Midbrain (tissue), 1 donor: ENCODE results near the gene RECQL5.
"Not testable (repeated sequence)": the region's sequence is repeated elsewhere in the genome, so short reads cannot be mapped to it uniquely, and the experiment has no call there.

ENCODE experiments used
- DNase-seq: peaks from one replicate; lab custom pipeline; 2025; lab: John Stamatoyannopoulos, UW

The RECQL5 gene

DNA sequence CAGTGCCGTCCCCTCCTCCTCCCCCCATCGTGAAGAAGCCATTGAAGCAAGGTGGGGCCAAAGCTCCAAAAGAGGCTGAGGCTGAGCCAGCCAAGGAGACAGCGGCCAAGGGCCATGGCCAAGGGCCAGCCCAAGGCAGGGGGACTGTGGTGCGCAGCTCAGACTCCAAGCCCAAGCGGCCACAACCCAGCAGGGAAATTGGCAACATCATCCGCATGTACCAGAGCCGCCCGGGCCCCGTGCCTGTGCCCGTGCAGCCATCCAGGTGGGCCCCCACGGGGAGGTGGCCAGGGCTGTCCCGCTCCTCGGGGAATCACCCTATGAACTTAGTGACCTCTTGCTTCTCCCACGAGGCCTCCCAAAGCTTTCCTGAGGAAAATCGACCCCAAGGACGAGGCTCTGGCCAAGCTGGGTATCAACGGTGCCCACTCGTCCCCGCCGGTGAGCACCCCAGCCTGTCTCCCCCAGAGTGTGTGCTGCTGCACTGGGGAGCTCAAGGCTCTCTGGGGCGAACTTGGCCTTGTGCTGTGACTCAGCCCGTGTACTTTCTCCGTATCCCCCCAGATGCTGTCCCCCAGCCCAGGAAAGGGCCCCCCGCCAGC lies 50.3 kb downstream of the RECQL5 start:
- no peak for DNase-seq

DNA sequence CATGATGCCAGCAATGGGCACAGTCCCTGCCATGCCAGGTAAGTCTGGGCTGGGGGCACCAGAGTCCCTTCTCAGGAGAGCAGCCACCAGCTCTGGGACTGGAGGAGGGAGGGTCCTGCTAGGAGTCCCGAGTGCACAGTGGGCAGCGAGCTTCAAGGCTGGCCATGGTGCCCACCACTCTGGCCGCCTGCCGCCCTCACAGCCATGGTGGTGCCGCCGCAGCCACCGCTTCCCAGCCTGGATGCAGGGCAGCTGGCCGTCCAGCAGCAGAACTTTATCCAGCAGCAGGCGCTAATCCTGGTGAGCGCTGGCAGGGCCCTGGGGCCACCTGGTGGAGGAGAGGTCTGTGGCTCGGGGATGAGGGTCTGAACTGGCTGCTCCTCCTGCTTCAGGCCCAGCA lies 51.7 kb downstream of the RECQL5 start:
- no peak for DNase-seq

DNA sequence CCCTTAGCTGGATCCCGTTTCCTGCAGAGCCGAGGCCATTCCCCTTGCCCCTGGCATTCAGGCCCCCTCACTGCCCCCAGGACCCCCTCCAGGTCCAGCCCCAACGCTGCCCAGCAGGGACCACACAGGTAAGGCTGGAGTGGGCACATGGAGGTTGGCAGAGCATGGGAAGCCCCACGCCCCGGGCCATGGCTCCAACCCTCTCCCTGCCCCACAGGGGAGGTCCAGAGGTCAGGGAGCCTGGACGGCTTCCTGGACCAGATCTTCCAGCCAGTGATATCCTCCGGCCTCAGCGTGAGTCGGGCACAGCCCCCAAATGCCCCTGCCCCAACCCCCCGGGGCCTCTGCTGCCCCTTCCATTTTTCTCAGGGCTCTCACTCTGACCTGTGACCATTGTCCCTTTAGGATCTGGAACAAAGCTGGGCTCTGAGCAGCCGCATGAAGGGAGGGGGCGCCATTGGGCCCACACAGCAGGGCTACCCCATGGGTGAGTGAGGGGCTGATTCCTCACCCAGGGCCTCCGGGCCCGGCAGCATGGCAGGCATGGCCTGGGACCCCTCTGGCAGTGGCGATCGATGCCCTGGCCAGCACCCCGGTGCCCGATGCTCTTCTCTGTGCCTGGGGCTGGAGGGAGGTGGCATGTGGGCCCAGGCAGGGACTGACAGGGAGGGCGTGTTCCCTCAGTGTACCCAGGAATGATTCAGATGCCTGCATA lies 52.2 kb downstream of the RECQL5 start:
- no peak for DNase-seq

DNA sequence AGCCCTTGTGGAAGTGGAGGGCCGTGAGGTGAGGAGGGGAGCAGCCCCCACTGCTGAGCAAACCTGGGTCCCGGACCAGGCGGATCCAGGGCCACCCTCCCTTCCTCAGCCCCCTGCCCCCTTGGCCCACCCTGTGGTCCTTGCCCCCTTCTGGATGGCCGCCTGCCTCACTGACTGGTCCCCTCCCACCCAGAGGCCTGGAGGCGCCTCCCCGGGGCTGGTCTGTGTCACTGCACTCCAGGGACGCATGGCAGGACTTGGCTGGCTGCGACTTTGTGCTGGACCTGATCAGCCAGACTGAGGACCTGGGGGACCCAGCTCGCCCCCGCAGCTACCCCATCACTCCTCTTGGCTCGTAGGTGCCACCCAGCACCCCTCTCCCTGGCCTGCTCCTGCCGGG lies 52.9 kb downstream of the RECQL5 start:
- DNase-seq = no peak

DNA sequence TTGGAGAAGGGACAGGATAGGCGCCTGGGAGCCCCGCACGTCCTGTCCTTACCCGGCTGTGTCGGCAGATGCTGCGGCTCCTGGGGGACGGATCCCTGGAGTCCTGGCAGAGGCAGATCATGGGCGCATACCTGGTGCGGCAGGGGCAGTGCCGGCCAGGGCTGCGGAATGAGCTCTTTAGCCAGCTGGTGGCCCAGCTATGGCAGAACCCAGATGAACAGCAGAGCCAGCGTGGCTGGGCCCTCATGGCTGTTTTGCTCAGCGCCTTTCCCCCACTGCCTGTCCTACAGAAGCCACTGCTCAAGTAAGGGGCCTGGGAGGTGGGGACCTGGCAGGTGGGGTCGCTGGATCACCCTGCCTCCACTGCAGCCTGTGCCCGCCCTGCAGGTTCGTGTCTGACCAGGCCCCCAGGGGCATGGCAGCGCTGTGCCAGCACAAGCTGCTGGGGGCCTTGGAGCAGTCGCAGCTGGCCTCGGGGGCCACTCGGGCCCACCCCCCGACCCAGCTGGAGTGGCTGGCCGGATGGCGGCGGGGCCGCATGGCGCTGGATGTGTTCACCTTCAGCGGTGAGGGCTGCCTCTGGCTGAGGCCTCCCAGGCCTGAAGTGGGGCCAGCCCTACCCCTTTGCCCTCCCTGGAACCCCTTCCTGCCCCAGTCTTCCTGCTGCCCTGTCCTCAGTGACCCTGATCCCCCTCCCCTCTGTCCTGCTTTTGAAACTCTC lies 53.9 kb downstream of the RECQL5 start:
- no peak for DNase-seq

DNA sequence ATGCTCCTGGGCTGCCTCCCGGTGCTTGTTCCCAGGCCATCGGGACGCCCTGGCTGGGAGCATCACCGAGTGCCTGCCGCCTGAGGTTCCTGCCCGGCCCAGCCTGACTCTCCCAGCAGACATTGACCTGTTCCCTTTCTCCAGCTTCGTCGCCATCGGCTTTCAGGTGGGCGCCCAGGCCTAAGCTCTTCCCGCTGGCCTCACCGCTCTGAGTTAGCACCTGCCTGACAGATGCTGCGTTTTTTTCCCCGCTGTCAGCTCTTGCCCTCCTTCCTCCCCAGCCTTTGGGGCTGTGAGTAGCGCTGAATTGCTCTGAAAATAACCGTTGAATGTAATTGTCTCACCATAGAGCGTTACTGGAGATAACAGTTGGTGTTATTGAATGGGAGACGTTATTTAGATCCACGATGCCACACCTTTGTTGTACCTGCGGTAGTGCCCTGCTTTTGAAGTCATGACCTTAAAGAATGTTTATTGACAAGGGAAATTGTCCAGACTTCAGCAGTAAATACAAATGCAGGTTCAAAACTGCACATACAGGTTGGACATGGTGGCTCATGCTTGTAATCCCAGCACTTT lies 55.0 kb downstream of the RECQL5 start:
- no peak for DNase-seq

DNA sequence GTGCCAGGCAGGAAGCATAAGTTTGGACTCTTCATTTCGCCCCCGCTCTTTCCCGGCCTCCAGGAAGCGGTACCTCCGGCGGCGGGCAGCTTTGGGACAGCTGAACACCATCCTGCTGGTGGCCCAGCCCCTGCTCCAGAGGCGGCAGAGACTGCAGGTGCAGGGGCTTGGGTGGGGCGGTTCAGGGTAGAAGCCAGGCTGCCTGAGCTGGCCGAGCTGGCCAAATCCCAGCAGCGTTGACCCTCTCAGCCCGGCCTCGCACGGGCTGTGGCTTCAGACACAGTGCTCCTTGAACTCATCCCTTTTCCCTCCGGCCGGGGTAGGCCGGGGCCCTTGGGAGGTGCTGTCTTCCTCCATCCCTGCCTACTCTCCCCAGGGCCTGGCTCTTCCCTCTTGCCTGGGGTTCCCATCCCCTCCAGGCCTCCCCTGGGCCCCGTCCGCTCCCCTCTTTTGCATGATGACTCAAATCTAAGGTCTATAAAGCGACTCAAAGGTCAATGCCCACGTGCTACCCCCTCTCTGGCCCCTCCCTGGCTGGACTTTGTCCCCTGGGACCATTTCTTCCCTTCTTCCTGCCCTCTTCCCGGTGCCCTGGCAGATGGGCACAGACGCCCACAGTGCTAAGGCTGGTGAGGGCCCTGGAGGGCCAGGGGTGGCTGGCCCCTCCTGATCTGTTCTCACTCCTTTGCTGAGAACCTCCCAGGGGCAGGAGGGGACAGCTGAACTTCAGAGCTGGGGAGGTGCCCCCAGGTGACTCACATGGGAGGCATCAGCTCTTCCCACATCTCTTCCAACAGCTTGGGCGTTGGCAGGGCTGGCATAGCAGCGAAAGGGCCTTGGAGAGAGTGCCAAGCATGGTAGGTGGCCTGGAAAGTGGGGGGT lies 56.6 kb downstream of the RECQL5 start:
- no peak for DNase-seq

DNA sequence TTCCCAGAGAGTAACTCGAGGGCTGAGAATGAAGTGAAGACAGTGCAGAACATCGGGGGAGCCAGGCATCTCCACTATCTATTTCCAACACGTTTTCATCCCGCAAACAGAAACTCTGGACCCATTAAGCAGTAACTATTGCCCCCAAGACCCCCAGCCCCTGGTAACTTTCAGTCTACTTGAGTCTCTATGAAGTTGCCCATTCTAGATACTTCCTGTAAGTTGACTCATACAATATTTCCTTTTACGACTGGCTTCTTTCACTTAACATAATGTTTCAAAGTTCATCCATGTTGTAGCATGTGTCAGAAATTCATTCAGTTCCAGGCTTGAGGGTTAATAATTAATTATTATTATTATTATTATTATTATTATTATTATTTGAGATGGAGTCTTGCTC lies 59.9 kb downstream of the RECQL5 start:
- no peak for DNase-seq

DNA sequence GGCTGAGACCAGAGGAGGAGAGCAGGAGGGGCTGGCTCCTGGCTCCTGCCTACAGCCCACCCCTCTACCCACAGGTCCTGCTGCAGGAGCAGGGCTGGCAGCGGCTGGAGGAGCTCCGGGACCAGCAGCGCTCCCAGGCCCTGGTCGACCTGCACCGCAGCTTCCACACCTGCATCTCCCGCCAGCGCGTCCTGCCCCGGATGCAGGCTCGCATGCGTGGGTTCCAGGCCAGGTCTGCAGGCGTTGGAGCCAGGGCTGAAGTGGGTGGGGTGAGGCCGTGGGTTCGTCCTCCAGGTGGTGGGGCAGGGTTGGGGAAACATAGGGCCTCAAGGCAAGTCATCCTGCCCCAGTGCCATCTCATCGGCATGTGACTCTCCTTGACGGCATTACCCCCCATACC lies 61.2 kb downstream of the RECQL5 start:
- DNase-seq = no peak

DNA sequence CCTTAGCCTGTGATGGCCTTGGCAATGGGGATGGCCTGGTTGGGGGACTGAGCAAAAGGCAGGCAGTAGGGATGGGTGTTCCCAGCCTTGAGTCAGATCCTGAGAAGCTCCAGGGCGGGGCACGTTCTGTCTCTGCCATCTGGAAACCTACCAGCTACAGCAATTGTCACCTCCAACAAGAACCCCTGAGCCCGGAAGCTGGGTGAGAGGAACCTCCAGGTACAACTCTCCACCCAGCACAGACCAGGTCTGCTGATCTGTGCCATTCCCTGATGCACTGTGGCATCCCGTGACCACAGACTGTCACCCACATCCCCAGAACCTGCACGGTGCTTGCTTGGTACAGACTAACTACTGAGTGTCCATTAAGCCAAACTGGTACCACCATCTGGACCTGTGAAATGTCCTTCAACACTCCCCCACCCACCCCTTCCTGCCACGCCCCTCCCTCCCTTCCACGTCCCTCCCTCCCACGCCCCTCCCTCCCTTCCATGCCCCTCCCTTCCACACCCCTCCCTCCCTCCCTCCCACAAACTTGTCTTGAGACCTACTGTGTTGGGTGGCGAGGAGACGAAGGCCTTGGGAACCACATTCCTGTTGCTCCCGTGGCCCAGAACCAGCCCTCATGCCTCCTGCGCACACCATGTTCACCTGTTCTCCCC lies 62.8 kb downstream of the RECQL5 start:
- DNase-seq = no peak

DNA sequence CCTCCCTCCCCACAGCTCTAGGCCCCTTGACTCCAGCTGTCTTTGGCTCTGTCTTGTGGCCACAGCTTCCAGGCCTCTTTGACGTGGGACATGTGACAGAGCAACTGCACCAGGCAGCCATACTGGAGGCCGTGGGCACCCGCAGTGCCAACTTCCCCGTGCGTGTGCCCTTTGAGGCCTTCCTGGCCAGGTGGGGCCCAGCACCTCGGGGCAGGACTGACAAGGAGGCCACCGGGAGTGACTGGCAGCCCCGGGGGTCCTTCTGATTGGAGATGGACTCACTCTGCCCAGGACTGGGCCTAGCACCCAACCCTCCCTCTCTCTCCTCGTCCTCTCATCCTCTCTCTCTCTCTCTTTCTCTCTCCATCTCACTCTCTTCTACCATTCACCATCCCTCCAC lies 63.8 kb downstream of the RECQL5 start:
- no peak for DNase-seq

DNA sequence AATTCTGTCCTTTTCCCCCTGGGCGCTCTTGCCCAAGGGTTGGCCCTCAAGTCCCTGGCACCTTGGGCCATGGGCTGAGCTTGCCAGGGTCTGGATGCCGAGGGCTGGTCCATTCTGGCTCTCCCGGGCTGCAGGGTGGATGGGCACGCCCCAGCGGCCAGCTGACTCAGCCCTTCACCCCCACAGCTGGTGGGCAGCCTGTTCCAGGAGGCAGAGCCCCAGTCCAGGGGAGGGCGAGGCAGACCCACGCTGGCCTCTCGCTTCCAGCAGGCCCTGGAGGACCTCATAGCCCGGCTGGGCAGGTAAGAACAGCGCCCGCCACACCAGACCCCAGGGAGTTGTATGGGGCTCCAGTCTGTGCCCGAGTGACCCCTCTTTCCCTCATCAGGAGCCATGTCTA lies 64.3 kb downstream of the RECQL5 start:
- DNase-seq = no peak

DNA sequence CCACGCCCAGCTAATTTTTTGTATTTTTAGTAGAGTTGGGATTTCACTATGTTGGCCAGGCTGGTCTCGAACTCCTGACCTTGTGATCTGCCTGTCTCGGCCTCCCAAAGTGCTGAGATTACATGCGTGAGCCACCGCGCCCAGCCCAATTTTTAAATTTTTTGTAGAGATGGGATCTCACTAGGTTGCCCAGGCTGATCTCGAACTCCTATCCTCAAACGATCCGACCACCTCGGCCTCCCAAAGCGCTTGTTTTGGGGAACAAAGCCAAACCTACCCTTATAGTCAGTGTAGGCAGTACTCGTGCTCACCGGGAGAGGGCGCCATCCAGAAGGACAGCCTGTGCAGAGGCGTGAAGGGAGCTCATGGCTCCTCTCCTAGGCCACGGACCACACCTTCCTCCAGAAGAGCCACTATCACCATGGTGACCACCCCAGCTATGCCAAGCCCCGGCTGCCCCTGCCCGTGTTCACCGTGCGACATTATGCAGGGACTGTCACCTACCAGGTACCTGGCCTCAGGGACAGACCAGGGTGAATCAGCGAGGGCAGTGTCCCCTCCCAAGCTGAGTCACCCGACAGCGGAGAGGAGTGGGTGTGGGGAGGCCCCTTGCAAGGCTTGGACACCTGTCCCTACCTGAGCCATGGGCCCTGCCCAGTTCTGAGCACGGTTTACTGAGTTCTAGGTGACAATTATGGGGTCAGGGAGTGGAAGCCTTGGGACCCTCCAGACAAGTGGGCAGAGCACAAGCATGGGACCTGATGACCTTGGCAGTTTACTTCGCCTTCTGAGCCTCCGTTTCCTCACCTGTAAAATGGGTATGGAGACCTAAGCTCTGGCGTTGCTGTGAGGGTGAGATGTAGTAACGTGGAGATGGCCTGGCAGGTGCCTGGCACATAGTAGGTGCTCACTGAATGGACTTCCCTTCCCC lies 65.6 kb downstream of the RECQL5 start:
- peak; percentile 2 for DNase-seq

DNA sequence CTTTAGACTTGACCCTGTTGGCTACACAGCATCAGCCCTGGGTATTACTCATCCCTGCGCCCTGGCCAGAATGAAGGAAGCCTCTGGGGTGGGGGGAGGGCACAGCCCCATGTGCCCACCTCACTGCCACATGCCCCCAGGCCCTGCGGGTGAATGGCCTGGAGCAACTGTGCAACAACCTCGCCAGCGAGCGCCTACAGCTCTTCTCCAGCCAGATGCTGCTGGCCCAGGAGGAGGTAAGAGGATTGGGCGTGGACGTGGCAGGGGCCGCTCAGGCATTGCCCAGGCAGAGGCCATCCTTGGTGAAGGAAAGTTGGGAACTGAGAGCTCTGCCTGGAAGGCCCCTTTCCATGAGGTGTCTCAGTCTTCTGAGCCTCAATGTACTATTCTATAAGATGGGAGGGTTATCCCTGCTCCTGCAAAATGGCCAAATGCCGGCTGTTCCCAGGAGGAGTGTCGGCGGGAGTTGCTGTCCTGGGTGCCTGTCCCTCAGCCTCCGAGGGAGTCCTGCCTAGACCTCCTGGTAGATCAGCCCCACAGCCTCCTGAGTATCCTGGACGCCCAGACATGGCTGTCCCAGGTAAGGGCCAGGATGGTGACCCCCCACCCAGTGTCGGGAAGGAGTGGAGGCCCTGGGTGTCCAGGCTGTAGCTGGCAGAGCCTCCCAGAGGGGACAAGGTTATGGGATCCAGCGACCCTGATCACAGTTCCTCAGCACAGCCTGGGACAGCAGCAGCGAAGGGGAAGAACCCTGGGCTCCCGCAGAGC lies 70.5 kb downstream of the RECQL5 start:
- no peak for DNase-seq

DNA sequence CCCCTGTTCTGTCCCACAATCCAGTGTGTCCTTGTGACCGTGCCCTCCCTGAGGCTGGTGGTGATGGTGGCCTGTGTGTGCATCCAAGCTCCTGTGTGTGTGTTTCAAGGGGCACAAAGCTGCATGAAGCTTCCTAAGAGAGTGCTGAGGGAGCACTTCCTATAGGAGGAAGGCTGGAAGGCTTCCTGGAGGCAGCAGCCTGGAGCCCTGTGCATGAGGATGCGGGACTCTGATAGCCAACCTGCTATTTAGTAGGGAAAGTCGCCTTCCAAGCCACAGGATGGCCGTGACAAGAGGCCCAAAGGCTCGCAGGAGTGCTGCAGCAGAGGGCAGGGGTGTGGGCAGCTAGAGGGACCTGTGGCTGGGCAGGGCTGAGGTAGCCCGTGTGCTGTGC lies 71.0 kb downstream of the RECQL5 start:
- DNase-seq = no peak

DNA sequence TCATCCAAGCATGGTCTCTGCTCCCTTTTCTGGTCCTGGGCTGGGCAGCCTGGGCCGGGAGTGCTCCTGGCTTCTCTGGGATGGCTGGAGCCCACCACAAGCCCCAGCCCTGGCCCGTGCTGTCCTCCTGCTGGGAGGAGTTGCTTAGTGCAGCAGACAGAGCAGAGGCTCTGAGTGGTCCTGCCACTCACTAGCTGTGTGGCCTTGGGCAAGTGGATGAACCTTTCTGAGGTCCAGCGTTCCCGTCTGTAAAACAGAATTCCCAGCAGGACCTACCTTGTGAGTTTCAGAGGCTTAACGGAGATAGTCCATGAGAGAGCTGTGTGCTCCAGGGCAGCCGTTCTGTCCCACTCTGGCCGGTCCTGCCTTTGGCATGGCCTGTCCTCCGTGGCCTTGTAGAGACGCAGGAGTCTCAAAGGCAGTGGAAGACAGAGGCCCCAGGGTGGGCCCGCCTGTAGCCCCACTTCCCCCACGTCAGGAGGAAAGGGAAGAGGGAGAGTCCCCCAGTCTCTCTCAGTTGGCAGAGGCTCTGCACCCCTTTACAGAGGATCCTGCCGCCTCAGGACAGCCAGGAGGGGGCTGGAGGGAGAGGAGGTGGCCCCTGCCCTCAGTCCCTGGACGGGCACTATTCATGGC lies 71.6 kb downstream of the RECQL5 start:
- DNase-seq = no peak

DNA sequence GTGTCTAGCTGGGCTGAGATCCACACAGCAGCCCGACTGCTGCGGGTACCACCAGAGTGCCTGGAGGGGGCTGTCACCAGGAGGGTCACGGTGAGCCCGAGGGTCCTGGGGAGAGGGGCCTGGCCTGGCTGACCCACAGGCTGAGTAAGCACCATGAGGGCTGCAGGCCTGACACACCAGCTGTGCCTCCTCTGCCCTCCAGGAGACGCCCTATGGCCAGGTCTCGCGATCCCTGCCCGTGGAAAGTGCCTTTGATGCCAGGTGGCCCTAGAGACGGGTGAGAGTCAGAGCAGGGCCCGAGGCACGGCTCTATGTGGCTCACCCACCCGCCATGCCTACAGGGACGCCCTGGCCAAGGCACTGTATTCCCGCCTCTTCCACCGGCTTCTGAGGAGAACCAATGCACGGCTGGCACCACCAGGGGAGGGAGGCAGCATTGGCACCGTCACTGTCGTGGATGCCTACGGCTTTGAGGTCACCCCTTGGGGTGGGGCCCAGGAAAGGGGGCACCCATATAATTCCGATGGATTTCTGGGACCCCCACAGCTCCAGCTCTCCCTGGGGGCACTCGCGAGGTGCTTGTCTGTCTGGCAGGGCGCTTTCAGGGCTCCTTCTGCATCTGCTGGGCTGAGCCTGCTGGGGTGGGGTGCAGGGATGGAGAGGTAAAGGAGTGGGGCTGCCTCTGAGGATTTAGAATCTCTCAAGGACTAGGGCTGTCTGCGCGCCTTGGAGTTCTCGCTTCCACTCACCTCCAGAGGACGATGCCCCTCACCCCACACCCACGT lies 72.3 kb downstream of the RECQL5 start:
- DNase-seq = no peak

DNA sequence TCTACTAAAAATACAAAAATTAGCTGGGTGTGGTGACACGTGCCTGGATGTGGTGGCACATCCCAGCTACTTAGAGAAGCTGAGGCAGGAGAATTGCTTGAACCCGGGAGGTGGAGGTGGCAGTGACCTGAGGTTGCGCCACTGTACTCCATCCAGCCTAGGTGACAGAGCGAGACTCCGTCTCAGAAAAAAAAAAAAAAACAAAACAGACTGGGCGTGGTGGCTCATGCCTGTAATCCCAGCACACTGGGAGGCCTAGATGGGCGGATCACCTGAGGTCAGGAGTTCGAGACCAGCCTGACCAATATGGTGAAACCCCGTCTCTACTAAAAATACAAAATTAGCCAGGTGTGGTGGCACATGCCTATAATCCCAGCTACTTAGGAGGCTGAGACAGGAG lies 73.5 kb downstream of the RECQL5 start:
- not testable (repeated sequence) for DNase-seq
